K562 (cell line): ENCODE results near the gene NUBP2. TPM values are rescaled to one million over a fixed set of nuclear protein-coding genes. Genes with fewer than 3 reads are reported as not detected.
A peak's percentile ranks its signal among the peaks of the same experiment; 100 is the strongest.

Experiments used
- CBX3 ChIP-seq, 2 experiments: IDR thresholded peaks; 1 replicate in 1 of 2; 2 replicates in 1 of 2; pipeline ENCODE4 v1.6.1; 2012; ENCODE audit warnings: inconsistent platforms in 2 of 2, low read length in 2 of 2, borderline replicate concordance in 1 of 2, control low read depth in 1 of 2
- GATAD2B ChIP-seq: fragments of 450-650 bp; IDR thresholded peaks from 2 replicates; pipeline ENCODE4 v1.6.1; 2017; ENCODE audit warnings: mild to moderate bottlenecking, borderline replicate concordance
- MXI1 ChIP-seq: IDR thresholded peaks from 2 replicates; pipeline ENCODE4 v1.6.1; 2011; ENCODE audit warnings: low read depth, mild to moderate bottlenecking, improper control_type of control experiment, low read length
- NFATC3 ChIP-seq: fragments of 450-650 bp; IDR thresholded peaks from 2 replicates; pipeline ENCODE4 v1.6.1; 2017; ENCODE audit warnings: mild to moderate bottlenecking
- PTBP1 ChIP-seq: fragments of 200-400 bp; formaldehyde crosslinking; IDR thresholded peaks from 2 replicates; pipeline ENCODE4 v1.6.1; 2017; ENCODE audit warnings: low read depth, low read length
- RCOR1 ChIP-seq, 2 experiments: IDR thresholded peaks; 2 replicates each; pipeline ENCODE4 v1.6.1; 2012; ENCODE audit warnings: low read depth in 2 of 2, low read length in 2 of 2, borderline replicate concordance in 1 of 2, improper control_type of control experiment in 1 of 2
- SIRT6 ChIP-seq: IDR thresholded peaks from one replicate; pipeline ENCODE4 v1.6.1; 2012; ENCODE audit warnings: low read depth, mild to moderate bottlenecking, control low read depth, inconsistent platforms, low read length, moderate library complexity
- SNIP1 ChIP-seq: fragments of 450-650 bp; IDR thresholded peaks from 2 replicates; pipeline ENCODE4 v1.7.1; 2017; ENCODE audit warnings: low read depth, mild to moderate bottlenecking
- SREBF2 ChIP-seq: sonication (generic); formaldehyde crosslinking; IDR thresholded peaks from 2 replicates; pipeline ENCODE4 v1.4.0; 2020; ENCODE audit warnings: mild to moderate bottlenecking, missing genetic modification reagents
- TBP ChIP-seq: optimal IDR thresholded peaks from 2 replicates; pipeline ENCODE3; 2011; ENCODE audit warnings: low read depth, low read length, improper control_type of control experiment
- U2AF2 ChIP-seq: fragments of 200-400 bp; formaldehyde crosslinking; optimal IDR thresholded peaks from 2 replicates; pipeline ENCODE3; 2017; ENCODE audit warnings: low read depth, mild to moderate bottlenecking, low read length
- ZNF232 ChIP-seq: sonication (generic); formaldehyde crosslinking; IDR thresholded peaks from 2 replicates; pipeline ENCODE4 v1.8.0; 2022; ENCODE audit warnings: mild to moderate bottlenecking, missing genetic modification reagents
- ZNF347 ChIP-seq: fragments of 450-650 bp; formaldehyde crosslinking; IDR thresholded peaks from 2 replicates; pipeline ENCODE4 v1.4.0; 2020; ENCODE audit warnings: low read depth, mild to moderate bottlenecking, moderate library complexity
- polyA plus RNA-seq, 8 experiments: library from polyadenylated mRNA; depleted of rRNA in 4 of 8; stranded (reverse) in 5 of 8; unstranded in 3 of 8; fragments of >200 nt; fragmentation: Nextera tagmentation in 2 of 8; fragmentation: Illumina TruSeq in 1 of 8; extraction: Ambion mirVana in 2 of 8; extraction: Trizol in 1 of 8; gene quantifications; 2 replicates each; pipeline versions ENCODE4 v1.2.1 to v1.2.3, GENCODE V29; 2011 to 2014; ENCODE audit warnings: inconsistent platforms in 1 of 8, missing spikeins in 1 of 8
- total RNA-seq, 7 experiments: library from RNA; depleted of rRNA in 6 of 7; stranded (reverse); fragments of >200 nt in 6 of 7; fragmentation: Illumina TruSeq in 2 of 7; extraction: Trizol in 2 of 7; gene quantifications; 2 replicates each; pipeline versions ENCODE4 v1.2.1 to v1.2.3, GENCODE V29; 2011 to 2021; ENCODE audit warnings: low replicate concordance in 1 of 7
- TF ChIP-seq, protein P1 (sequence below): sonication (generic); formaldehyde crosslinking; IDR thresholded peaks from 2 replicates; pipeline ENCODE4 v1.8.0; 2022; ENCODE audit warnings: mild to moderate bottlenecking, missing genetic modification reagents

Gene NUBP2
- total and polyA plus RNA-seq, 9 of the 15 experiments (the other 6 are each of a cell fraction or from before 2014, with no cell fraction given) = 1.8 to 115 (median 24.0) TPM

DNA sequence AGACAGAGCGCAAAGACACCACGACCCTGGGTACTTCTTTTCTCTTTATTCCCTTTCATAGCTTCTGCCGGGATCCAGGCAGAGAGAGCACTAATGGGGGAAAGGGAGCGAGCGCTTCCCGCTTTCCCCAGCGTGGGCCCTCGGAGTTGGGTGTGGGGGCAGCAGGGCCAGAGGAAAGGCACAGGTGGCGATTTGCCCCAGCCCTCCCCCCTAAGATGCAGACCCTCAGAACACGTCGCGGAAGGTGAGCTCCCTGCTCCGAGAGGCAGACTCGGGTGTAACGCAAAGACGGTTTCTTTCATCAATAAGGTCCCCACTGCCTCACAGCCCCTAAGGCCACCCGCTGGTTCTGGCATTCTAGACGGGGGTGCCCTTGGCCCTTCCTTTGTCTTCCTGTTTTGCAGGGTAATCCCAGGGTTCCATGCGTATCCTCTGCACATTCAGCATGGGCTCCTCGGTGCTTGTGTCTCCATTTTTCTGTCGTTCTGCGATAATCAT lies 10.8 kb upstream of the NUBP2 start (continued):
- TF ChIP-seq U2AF2 = no peak
- TF ChIP-seq SNIP1 = no peak
- TF ChIP-seq MXI1 = 0 out of 2 replicates have a peak, but pooled peaks have one; percentile 17
- TF ChIP-seq SIRT6 = peak; percentile 26
- no peak for TF ChIP-seq ZNF347 (CRISPR knock-in tag)
- TF ChIP-seq PTBP1 = no peak
- TF ChIP-seq, protein P1, sequence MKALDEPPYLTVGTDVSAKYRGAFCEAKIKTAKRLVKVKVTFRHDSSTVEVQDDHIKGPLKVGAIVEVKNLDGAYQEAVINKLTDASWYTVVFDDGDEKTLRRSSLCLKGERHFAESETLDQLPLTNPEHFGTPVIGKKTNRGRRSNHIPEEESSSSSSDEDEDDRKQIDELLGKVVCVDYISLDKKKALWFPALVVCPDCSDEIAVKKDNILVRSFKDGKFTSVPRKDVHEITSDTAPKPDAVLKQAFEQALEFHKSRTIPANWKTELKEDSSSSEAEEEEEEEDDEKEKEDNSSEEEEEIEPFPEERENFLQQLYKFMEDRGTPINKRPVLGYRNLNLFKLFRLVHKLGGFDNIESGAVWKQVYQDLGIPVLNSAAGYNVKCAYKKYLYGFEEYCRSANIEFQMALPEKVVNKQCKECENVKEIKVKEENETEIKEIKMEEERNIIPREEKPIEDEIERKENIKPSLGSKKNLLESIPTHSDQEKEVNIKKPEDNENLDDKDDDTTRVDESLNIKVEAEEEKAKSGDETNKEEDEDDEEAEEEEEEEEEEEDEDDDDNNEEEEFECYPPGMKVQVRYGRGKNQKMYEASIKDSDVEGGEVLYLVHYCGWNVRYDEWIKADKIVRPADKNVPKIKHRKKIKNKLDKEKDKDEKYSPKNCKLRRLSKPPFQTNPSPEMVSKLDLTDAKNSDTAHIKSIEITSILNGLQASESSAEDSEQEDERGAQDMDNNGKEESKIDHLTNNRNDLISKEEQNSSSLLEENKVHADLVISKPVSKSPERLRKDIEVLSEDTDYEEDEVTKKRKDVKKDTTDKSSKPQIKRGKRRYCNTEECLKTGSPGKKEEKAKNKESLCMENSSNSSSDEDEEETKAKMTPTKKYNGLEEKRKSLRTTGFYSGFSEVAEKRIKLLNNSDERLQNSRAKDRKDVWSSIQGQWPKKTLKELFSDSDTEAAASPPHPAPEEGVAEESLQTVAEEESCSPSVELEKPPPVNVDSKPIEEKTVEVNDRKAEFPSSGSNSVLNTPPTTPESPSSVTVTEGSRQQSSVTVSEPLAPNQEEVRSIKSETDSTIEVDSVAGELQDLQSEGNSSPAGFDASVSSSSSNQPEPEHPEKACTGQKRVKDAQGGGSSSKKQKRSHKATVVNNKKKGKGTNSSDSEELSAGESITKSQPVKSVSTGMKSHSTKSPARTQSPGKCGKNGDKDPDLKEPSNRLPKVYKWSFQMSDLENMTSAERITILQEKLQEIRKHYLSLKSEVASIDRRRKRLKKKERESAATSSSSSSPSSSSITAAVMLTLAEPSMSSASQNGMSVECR (CRISPR knock-in tag) = 0 out of 2 replicates have a peak, but pooled peaks have one; percentile 12
- no peak for TF ChIP-seq RCOR1 (IDR thresholded peaks at IDR 0.05; ENCODE audit: borderline replicate concordance in 1 of 2, low read depth in 2 of 2, low read length in 2 of 2)
- TF ChIP-seq ZNF232 (CRISPR knock-in tag) = 0 out of 2 replicates have a peak, but pooled peaks have one; percentile 81
- TF ChIP-seq NFATC3 = no peak
- TF ChIP-seq SREBF2 (CRISPR knock-in tag) = no peak
- no peak for TF ChIP-seq GATAD2B
- TF ChIP-seq CBX3 (IDR thresholded peaks at IDR 0.05; ENCODE audit: borderline replicate concordance in 1 of 2, low read length in 2 of 2) = no peak
- no peak for TF ChIP-seq TBP
- TF ChIP-seq, all 486 proteins: peak for 21
